Measurements from ENCODE around the gene STK11IP.

Gene STK11IP

GRCh38 chr2:219578811-219579613 is 18.6 kb upstream of the STK11IP start:
- DNase-seq = no peak

- no peak for DNase-seq
These were observed 16.3 kb upstream of the STK11IP start for GRCh38 chr2:219581346-219581745.

- DNase-seq = no peak
These were observed 6.6 kb upstream of the STK11IP start for GRCh38 chr2:219591091-219591490.

DNA sequence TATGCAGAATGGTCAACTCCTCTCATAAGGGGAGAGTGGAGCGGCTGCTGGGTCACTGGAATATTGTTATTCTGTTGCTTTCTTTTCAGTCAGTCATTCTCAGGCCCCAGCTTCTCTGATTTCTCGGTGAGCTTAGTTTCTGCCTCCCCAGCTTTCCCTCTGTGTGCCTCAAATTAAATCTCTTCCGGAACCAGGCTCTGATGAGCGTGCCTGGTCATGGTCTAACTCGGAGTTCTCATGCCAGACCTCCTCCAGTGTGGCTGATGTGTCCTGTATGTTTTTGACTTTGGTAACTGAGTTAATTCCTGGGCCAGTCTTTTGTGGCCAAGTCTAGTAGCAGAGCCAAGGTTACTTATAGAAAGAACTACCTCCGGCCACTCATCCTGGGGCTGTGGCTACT is 4.9 kb upstream of the STK11IP start:
- DNase-seq = no peak

DNA sequence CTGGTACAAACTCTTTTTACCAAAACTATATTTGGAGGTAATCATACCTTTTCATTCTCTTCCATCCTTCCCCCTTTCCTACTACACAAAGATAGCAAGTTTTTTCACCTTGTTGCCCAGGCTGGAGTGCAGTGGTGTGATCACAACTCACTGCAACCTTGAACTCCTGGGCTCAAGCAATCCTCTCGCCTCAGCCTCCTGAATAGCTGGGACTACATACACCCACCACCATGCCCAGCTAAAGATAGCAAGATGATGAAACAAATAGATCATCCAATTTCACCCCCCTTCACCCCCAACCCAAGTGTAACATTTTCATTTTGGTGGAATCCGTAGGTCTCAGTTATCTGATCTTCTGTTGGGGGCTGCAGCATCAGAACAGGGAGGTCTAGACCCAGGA is 4.5 kb upstream of the STK11IP start:
- DNase-seq = no peak

GRCh38 chr2:219595256-219595655 is 2.4 kb upstream of the STK11IP start:
- no peak for DNase-seq

DNA sequence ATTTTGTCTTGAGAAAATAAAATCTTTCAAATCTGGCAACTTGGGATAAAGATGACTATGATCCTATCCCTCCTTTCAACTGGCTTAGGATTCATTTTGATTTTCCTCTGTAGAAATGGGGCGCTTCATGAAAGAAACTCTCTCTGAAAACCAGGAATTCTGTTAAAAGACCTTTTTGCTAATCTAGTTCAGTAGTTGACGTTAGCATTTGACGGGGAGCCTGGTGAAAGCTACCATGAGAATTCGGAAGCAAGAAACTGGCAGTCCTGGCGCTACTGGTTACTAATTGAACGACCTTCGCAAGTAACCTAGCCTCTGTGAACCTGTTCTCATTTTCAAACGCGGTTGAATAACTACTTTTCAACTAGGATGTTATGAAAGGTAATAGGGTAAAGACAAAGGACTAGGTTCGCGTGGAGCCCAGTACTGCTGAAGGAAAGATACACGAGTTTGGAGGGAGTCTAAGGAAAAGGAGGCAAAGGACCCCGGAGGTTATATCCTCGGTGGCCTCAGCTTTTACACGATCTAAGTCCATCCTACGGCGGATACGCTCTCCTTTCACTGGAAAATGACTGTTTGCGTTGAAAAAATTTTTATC is 604 bp upstream of the STK11IP start:
- no peak for DNase-seq

DNA sequence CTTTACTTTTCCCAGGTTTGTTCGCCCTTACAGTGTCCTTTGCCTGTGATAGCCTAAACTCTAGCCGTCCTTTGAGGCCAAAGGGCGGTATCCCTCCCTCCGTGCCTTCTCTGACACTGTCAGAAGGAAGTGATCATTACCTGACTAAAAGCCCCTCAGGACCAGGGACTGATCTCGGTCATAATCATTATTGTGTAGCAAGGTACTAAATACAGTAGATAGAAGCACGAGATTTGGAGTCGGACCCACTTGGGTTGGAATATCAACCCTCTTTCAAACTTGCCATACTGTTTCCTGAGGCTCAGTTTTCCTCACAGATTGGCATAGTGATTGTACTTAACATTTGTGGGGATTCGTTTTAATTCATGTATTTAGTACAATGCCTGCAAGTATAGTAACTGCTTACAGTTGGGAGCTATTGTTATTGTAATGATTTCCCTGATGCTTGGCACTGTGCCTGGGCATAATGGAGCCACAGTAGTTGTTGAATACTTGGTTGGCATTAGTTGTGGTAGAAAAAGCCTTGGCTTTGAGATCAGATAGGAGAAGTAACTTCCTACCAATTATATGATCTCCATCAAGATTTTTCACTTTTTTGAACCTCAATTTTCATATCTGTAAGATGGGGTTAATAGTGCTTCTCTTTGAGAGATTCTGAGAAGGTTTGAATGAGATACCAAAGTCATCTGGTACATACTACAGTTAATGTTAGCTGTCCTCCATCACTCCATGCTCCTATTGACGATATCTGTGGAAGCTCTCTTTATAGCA is 836 bp downstream of the STK11IP start:
- DNase-seq = no peak

DNA sequence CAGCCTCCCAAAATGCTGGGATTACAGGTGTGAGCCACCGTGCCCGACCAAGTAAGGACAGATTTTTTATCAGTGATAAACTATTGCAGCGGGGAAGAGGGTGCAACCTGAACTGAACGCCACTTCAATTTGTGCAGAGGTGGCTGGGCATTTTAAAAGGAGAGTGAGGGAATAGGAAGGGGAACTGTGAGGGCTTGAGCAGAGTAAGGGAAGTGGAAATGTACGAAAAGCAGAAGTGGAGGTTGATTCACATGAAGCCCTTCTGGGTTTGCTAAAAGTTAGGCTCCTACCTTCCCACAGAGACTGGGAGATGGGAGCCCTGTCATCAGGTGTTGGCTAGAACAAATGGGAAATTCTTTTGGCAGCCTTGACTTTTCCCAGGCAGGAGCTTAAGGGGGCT is 6.1 kb downstream of the STK11IP start:
- no peak for DNase-seq

DNA sequence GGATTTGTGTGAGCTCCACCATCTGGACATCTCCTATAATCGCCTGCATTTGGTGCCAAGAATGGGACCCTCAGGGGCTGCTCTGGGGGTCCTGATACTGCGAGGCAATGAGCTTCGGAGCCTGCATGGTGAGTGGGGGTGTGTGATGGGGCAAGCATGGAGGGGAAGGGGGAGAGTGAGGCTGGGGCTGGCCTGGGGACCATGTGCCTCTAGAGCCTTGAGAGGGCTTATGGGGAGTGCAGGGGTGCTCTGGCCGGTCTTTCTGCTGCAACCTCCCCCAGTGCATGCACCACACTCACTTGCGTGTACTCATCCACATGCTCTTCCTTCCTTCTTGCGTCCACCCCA is 7.9 kb downstream of the STK11IP start:
- DNase-seq = no peak

DNA sequence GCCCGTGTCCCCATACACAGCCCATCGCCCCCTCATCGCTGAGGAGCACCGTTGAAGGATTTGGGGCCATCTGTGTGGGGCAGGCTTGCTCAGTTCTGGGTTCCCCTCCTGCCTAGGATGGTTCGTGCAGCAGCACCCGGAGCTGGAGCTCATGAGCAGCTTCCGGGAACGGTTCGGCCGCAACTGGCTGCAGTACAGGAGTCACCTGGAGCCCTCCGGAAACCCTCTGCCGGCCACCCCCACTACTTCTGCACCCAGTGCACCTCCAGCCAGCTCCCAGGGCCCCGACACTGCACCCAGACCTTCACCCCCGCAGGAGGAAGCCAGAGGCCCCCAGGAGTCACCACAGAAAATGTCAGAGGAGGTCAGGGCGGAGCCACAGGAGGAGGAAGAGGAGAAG is 10.3 kb downstream of the STK11IP start:
- DNase-seq = no peak

DNA sequence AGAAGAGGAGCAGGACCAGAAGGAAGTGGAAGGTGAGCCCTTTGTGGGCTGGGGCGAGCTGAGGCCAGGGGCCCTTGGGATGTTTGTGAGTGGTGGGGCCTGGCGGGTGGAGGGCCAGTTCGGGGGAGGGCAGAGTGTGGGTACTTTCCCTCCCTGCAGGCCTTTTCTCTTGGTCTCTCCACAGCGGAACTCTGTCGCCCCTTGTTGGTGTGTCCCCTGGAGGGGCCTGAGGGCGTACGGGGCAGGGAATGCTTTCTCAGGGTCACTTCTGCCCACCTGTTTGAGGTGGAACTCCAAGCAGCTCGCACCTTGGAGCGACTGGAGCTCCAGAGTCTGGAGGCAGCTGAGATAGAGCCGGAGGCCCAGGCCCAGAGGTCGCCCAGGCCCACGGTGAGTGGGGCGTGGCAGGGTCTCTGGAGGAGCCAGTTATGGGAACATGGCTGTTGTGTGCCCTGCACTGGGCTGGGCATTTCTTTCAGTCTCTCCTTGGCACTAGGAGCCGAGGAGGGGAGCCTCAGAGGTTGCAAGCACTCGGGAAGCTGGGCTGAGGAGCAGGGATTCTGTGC is 10.8 kb downstream of the STK11IP start:
- no peak for DNase-seq

DNA sequence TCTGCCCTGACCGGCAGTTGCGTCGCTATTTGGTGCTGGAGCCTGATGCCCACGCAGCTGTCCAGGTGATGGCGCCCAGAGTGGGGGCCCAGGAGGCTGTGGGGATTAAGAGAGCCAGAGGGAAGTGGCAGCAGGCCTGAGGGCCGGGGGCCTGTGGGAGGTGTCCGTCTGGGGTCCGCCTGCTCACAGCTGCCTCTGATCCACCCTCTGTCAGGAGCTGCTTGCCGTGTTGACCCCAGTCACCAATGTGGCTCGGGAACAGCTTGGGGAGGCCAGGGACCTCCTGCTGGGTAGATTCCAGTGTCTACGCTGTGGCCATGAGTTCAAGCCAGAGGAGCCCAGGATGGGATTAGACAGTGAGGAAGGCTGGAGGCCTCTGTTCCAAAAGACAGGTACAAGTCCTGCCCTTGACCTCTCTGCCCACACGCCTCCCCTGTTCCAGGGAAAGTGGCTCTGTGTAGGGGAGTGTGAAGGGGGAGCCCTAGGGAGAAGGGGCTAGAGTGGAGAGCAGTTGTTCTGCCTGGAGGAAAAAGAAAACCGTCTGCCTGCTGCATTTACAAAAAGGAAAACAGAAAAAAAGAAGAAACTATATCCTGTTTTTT is 11.6 kb downstream of the STK11IP start:
- no peak for DNase-seq

GRCh38 chr2:219611306-219611705 is 13.6 kb downstream of the STK11IP start:
- DNase-seq = no peak

GRCh38 chr2:219611866-219612576 is 14.4 kb downstream of the STK11IP start:
- DNase-seq = no peak

- no peak for DNase-seq
These were observed 15.1 kb downstream of the STK11IP start for GRCh38 chr2:219612577-219613286.

- no peak for DNase-seq
These were observed 15.9 kb downstream of the STK11IP start for GRCh38 chr2:219613461-219614070.

- DNase-seq = no peak
These were observed 16.6 kb downstream of the STK11IP start for GRCh38 chr2:219614076-219614860.

DNA sequence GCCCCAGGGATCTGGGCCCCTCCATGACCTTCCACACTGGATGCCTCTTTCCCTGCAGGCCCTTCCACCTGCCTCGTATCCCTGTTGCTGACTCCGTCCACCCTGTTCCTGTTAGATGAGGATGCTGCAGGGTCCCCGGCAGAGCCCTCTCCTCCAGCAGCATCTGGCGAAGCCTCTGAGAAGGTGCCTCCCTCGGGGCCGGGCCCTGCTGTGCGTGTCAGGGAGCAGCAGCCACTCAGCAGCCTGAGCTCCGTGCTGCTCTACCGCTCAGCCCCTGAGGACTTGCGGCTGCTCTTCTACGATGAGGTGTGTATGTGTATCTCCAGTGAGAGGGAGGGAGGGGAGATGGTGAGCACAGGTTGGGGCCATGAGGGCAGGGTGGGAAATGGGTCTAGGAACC is 17.4 kb downstream of the STK11IP start:
- DNase-seq = no peak

DNA sequence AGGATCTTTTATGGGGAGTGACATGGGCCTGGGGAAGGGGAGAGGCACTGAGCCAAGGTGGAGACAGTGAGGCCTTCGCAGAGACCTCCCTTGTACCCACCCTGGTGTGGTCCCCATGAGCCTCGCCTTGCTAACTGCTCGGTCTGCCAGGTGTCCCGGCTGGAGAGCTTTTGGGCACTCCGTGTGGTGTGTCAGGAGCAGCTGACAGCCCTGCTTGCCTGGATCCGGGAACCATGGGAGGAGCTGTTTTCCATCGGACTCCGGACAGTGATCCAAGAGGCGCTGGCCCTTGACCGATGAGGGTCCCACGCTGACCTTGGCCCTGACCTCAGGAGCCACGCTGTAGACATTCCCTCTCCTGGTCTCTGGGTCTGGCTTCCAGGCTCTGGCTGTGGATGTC is 18.2 kb downstream of the STK11IP start:
- no peak for DNase-seq

- DNase-seq = no peak
These were observed 18.9 kb downstream of the STK11IP start for GRCh38 chr2:219616550-219616949.

Data from activated T-cell treated with anti-CD3 and anti-CD28 coated beads, Interleukin-2, amount 50 U/mL, for 1 hour (primary cell).